ENCODE measurements around the gene LDLRAD4.

Gene LDLRAD4

DNA sequence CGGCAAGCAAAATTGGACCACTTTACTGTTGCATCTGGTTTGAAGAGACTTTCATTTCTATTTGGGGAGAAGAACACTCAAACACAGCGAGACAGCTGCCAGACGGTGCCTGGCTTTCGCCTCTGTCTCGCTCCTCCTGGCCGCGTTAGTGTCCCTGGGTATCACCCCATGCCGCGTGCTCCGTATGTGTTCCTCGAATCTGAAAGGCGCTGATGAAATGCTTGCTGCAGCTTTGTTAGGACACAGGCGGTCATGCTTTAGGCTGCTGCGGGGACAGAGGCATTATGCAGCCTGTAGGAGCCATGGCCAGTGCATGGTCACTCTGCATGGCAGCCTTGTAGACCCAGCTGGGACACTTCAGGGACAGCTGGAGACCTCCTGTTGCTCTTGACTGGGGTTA, 53.9 kb downstream of the LDLRAD4 start:
- peaks cover 4 to 80% (median 56%) of the 10 kb centered on the region in 4 donors for H3K4me1 ChIP-seq
- DNase-seq: no peak
- H3K36me3 ChIP-seq: no peaks in the 10 kb centered on the region
- TF ChIP-seq CTCF (IDR thresholded peaks at IDR 0.05): no peak
- H3K4me3 ChIP-seq: no peak overlapping the region
- intact Hi-C loops (cut with DNase I; ENCODE audit: low total_unique reads): no loop called here
- no peaks in the 10 kb centered on the region for H3K27me3 ChIP-seq
- no peak overlapping the region for H3K27ac ChIP-seq
- no peaks in the 10 kb centered on the region for H3K9me3 ChIP-seq

GRCh38 chr18:13273800-13274199, 55.2 kb downstream of the LDLRAD4 start:
- DNase-seq: no peak
- H3K4me1 ChIP-seq: peaks cover 4 to 66% (median 43%) of the 10 kb centered on the region in 4 donors
- H3K27ac ChIP-seq: peak overlapping the region; percentile 3 to 24
- peaks cover 0 to 6% (median 3%) of the 10 kb centered on the region in 3 donors for H3K36me3 ChIP-seq
- no peak overlapping the region for H3K4me3 ChIP-seq
- TF ChIP-seq CTCF (IDR thresholded peaks at IDR 0.05): no peak
- H3K9me3 ChIP-seq: no peaks in the 10 kb centered on the region
- H3K27me3 ChIP-seq: no peaks in the 10 kb centered on the region
- intact Hi-C loops (cut with DNase I; ENCODE audit: low total_unique reads): no loop called here

- Histone ChIP-seq H3K27me3 (no peaks in the 10 kb centered on the region), H3K27ac (no peak overlapping the region), H3K36me3 (peaks cover 0 to 19% (median 10%) of the 10 kb centered on the region in 3 donors), H3K4me3 (no peak overlapping the region), H3K4me1 (peaks cover 0 to 53% (median 32%) of the 10 kb centered on the region in 4 donors), H3K9me3 (no peaks in the 10 kb centered on the region)
- TF ChIP-seq CTCF (IDR thresholded peaks at IDR 0.05): no peak
- intact Hi-C loops (cut with DNase I; ENCODE audit: low total_unique reads): no loop called here
- no peak for DNase-seq
These were observed 56.5 kb downstream of the LDLRAD4 start for GRCh38 chr18:13275075-13275474.

DNA sequence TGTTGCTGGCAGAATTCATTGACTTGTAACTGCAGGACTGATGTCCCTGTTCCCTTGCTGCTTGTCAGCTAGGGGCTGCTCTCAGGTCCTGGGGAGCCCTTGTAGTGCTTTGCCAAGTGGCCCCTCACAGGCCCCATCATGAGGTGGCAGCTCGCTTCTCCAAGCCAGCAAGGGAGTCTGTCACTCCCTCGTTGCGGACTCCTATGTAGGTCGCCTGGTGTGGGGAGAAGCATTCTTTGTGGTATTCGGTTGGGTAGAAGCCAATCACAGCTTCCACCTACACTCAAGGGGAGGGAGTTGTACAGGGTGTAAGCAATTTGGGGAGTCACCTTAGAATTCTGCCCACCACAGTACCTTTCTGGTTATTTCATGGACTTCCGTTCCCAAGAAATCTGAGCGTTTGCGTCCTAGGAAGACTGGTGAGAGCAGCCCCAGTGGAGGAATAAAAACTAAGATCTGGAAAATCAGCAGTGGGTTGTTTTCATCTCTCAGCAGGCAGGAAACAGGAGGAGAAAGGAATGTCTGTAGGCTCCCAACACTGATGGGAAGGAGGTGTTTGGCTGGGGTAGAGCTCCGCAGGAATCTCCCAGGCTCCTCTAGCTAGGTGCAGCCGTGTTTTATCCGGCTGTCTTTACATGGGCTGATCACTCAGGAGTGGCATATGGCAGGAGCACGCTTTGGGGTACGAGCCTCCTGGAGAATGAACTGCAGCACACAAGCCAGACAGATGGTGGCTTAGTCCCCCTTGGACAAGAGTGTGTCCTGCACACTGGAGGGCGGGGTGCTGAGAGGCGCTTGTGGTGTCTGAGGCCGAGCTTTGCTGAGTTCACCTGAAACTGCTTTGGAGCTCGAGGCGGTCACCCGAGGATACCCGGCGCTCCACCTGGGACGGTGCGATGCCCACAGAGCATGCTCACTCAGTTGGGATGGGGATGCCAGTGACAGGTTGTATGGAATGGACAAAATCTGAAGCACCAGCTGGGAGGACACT, 58.3 kb downstream of the LDLRAD4 start:
- no peak overlapping the region for H3K4me3 ChIP-seq
- H3K36me3 ChIP-seq: peaks cover 0 to 32% (median 17%) of the 10 kb centered on the region in 3 donors
- no peak for TF ChIP-seq CTCF (IDR thresholded peaks at IDR 0.05)
- no peaks in the 10 kb centered on the region for H3K9me3 ChIP-seq
- H3K27me3 ChIP-seq: no peaks in the 10 kb centered on the region
- H3K27ac ChIP-seq: peak overlapping the region; percentile 26 to 36
- DNase-seq: peak in 1 of 2 donors; percentile 9
- intact Hi-C loops (cut with DNase I; ENCODE audit: low total_unique reads): no loop called here
- peaks cover 0 to 42% (median 27%) of the 10 kb centered on the region in 4 donors for H3K4me1 ChIP-seq

- no peak for TF ChIP-seq CTCF (IDR thresholded peaks at IDR 0.05)
- Histone ChIP-seq H3K9me3 (no peaks in the 10 kb centered on the region), H3K27ac (no peak overlapping the region), H3K36me3 (peaks cover 0 to 32% (median 17%) of the 10 kb centered on the region in 3 donors), H3K4me1 (peaks cover 0 to 41% (median 26%) of the 10 kb centered on the region in 4 donors), H3K4me3 (no peak overlapping the region), H3K27me3 (no peaks in the 10 kb centered on the region)
- intact Hi-C loops (cut with DNase I; ENCODE audit: low total_unique reads): no loop called here
- DNase-seq: peak; percentile 8 to 23
These were observed 59.6 kb downstream of the LDLRAD4 start for GRCh38 chr18:13278062-13278630.

All from tibial artery (tissue), 4 donors.